Duodenal mucosa (tissue), 2 donors: ENCODE measurements around the gene DLG2.
"Not testable (repeated sequence)": the region's sequence is repeated elsewhere in the genome, so short reads cannot be mapped to it uniquely, and the experiment has no call there.

Source experiments
- H3K27ac ChIP-seq: one replicate; pipeline ENCODE4 v1.7.0; 2013; ENCODE audit warnings: low read depth, low read length
- H3K27me3 ChIP-seq, 2 donors: one replicate each; pipeline ENCODE4 v1.7.0; 2013; ENCODE audit warnings: low read length in 2 of 2, control low read depth in 1 of 2; ENCODE audit not compliant: insufficient read depth in 2 of 2, control insufficient read depth in 1 of 2
- H3K36me3 ChIP-seq, 2 donors: one replicate each; pipeline ENCODE4 v1.7.0; 2013; ENCODE audit warnings: low read length in 2 of 2, control low read depth in 1 of 2; ENCODE audit not compliant: insufficient read depth in 2 of 2, control insufficient read depth in 1 of 2
- H3K4me1 ChIP-seq, 2 donors: one replicate each; pipeline ENCODE4 v1.7.0; 2013; ENCODE audit warnings: low read length in 2 of 2, control low read depth in 1 of 2; ENCODE audit not compliant: insufficient read depth in 2 of 2, control insufficient read depth in 1 of 2
- H3K4me3 ChIP-seq, 2 donors: one replicate each; pipeline ENCODE4 v1.7.0; 2013; ENCODE audit warnings: low read length in 2 of 2, low read depth in 1 of 2
- H3K9ac ChIP-seq, 2 donors: one replicate each; pipeline ENCODE4 v1.7.0; 2013; ENCODE audit warnings: low read length in 2 of 2, low read depth in 1 of 2
- H3K9me3 ChIP-seq, 2 donors: one replicate each; pipeline ENCODE4 v1.7.0; 2013; ENCODE audit warnings: low read length in 2 of 2, control low read depth in 1 of 2; ENCODE audit not compliant: control insufficient read depth in 1 of 2

DLG2 gene

GRCh38 chr11:85269109-85269508 is 358.0 kb downstream of the DLG2 start:
- Histone ChIP-seq H3K9me3 (peaks cover 0 to 2% of the 10 kb centered on the region in 2 donors), H3K4me1 (no peaks in the 10 kb centered on the region), H3K36me3 (no peaks in the 10 kb centered on the region), H3K9ac (no peak overlapping the region), H3K4me3 (no peak overlapping the region), H3K27me3 (no peaks in the 10 kb centered on the region), H3K27ac (no peak overlapping the region)

GRCh38 chr11:85266646-85267045 is 360.5 kb downstream of the DLG2 start:
- Histone ChIP-seq H3K36me3 (no peaks in the 10 kb centered on the region), H3K27ac (no peak overlapping the region), H3K27me3 (no peaks in the 10 kb centered on the region), H3K9me3 (peaks cover 0 to 2% of the 10 kb centered on the region in 2 donors), H3K9ac (no peak overlapping the region), H3K4me3 (no peak overlapping the region), H3K4me1 (no peaks in the 10 kb centered on the region)

GRCh38 chr11:85263328-85263727 is 363.8 kb downstream of the DLG2 start:
- Histone ChIP-seq H3K4me3 (no peak overlapping the region), H3K4me1 (no peaks in the 10 kb centered on the region), H3K36me3 (no peaks in the 10 kb centered on the region), H3K27me3 (no peaks in the 10 kb centered on the region), H3K9me3 (no peaks in the 10 kb centered on the region), H3K27ac (no peak overlapping the region), H3K9ac (no peak overlapping the region)

- Histone ChIP-seq H3K27me3 (no peaks in the 10 kb centered on the region), H3K27ac (no peak overlapping the region), H3K4me1 (no peaks in the 10 kb centered on the region), H3K9ac (no peak overlapping the region), H3K4me3 (no peak overlapping the region), H3K36me3 (no peaks in the 10 kb centered on the region), H3K9me3 (peaks cover 0 to 6% of the 10 kb centered on the region in 2 donors)
Measured at GRCh38 chr11:85257837-85258236, 369.3 kb downstream of the DLG2 start.

GRCh38 chr11:85256433-85256832 is 370.7 kb downstream of the DLG2 start:
- no peak overlapping the region for H3K9ac ChIP-seq
- no peaks in the 10 kb centered on the region for H3K36me3 ChIP-seq
- H3K27me3 ChIP-seq: no peaks in the 10 kb centered on the region
- no peak overlapping the region for H3K27ac ChIP-seq
- H3K9me3 ChIP-seq: peaks cover 0 to 6% of the 10 kb centered on the region in 2 donors
- H3K4me3 ChIP-seq: no peak overlapping the region
- no peaks in the 10 kb centered on the region for H3K4me1 ChIP-seq

GRCh38 chr11:85249482-85249881 is 377.7 kb downstream of the DLG2 start:
- Histone ChIP-seq H3K9ac (no peak overlapping the region), H3K4me1 (no peaks in the 10 kb centered on the region), H3K27ac (no peak overlapping the region)

GRCh38 chr11:85247797-85248196 is 379.3 kb downstream of the DLG2 start:
- H3K4me3 ChIP-seq: no peak overlapping the region
- H3K27me3 ChIP-seq: no peaks in the 10 kb centered on the region
- H3K27ac ChIP-seq: no peak overlapping the region
- H3K4me1 ChIP-seq: no peaks in the 10 kb centered on the region
- no peaks in the 10 kb centered on the region for H3K9me3 ChIP-seq
- H3K9ac ChIP-seq: no peak overlapping the region
- H3K36me3 ChIP-seq: no peaks in the 10 kb centered on the region

More at GRCh38 chr11:85249482-85249881, 377.7 kb downstream of the DLG2 start:
- Histone ChIP-seq H3K4me3 (no peak overlapping the region), H3K36me3 (no peaks in the 10 kb centered on the region), H3K27me3 (no peaks in the 10 kb centered on the region), H3K9me3 (peaks cover 0 to 6% of the 10 kb centered on the region in 2 donors)

GRCh38 chr11:85238906-85239305 is 388.2 kb downstream of the DLG2 start:
- H3K27ac ChIP-seq: no peak overlapping the region
- no peak overlapping the region for H3K9ac ChIP-seq
- H3K4me1 ChIP-seq: no peaks in the 10 kb centered on the region
- H3K4me3 ChIP-seq: no peak overlapping the region
- peaks cover 0 to 3% of the 10 kb centered on the region in 2 donors for H3K9me3 ChIP-seq
- no peaks in the 10 kb centered on the region for H3K36me3 ChIP-seq
- no peaks in the 10 kb centered on the region for H3K27me3 ChIP-seq

GRCh38 chr11:85238038-85238437 is 389.1 kb downstream of the DLG2 start:
- H3K4me1 ChIP-seq, H3K36me3 ChIP-seq, H3K9ac ChIP-seq, H3K27me3 ChIP-seq, H3K27ac ChIP-seq, H3K9me3 ChIP-seq, H3K4me3 ChIP-seq: not testable (repeated sequence)

- no peaks in the 10 kb centered on the region for H3K36me3 ChIP-seq
- no peak overlapping the region for H3K27ac ChIP-seq
- no peaks in the 10 kb centered on the region for H3K4me1 ChIP-seq
- no peak overlapping the region for H3K9ac ChIP-seq
- H3K9me3 ChIP-seq: peaks cover 0 to 3% of the 10 kb centered on the region in 2 donors
- no peak overlapping the region for H3K4me3 ChIP-seq
- no peaks in the 10 kb centered on the region for H3K27me3 ChIP-seq
Measured at GRCh38 chr11:85236211-85236610, 390.9 kb downstream of the DLG2 start.

GRCh38 chr11:85232559-85232958 is 394.6 kb downstream of the DLG2 start:
- H3K4me1 ChIP-seq: no peaks in the 10 kb centered on the region
- H3K36me3 ChIP-seq: no peaks in the 10 kb centered on the region
- H3K9ac ChIP-seq: no peak overlapping the region
- H3K4me3 ChIP-seq: no peak overlapping the region
- H3K27me3 ChIP-seq: no peaks in the 10 kb centered on the region
- H3K27ac ChIP-seq: no peak overlapping the region
- H3K9me3 ChIP-seq: peaks cover 0 to 4% of the 10 kb centered on the region in 2 donors
